WTC11 (cell line): ENCODE data around the gene KCNV2. TPM values are rescaled to one million over a fixed set of nuclear protein-coding genes. Genes with fewer than 3 reads are reported as not detected.

Experiments used
- ATAC-seq: fragments of 200-7000 bp; cut with Tn5 transposase; 2 replicates; pipeline ENCODE4 v1.10.0; 2021; ENCODE audit warnings: mild to moderate bottlenecking, moderate library complexity
- CTCF ChIA-PET: fragments of 300-600 bp; sonication (Branson Sonifier 250); formaldehyde crosslinking; loops from one replicate; lab custom pipeline; 2021; ENCODE audit warnings: antibody characterized with exemption; lab: Charles Lee
- POLR2A ChIA-PET: fragments of 350-600 bp; sonication (Branson Sonifier 250); formaldehyde crosslinking; loops from one replicate; lab custom pipeline; 2021; ENCODE audit warnings: antibody characterized with exemption; lab: Charles Lee
- DNase-seq: peaks from one replicate; pipeline ENCODE4 v3.0.0; 2021; ENCODE audit warnings: low spot score
- H3K27ac Mint-ChIP-seq: 2 replicates; pipeline ENCODE4 v1.8.0; 2021; ENCODE audit warnings: mixed read lengths
- H3K27me3 Mint-ChIP-seq: 2 replicates; pipeline ENCODE4 v1.8.0; 2021; ENCODE audit warnings: low read depth, mild to moderate bottlenecking, moderate library complexity, mixed read lengths
- H3K36me3 Mint-ChIP-seq: 2 replicates; pipeline ENCODE4 v1.8.0; 2021; ENCODE audit warnings: mixed read lengths
- H3K4me1 Mint-ChIP-seq: 2 replicates; pipeline ENCODE4 v1.8.0; 2022; ENCODE audit warnings: mixed read lengths
- H3K4me3 Mint-ChIP-seq: 2 replicates; pipeline ENCODE4 v1.8.0; 2021; ENCODE audit warnings: mild to moderate bottlenecking, moderate library complexity, mixed read lengths
- H3K9me3 Mint-ChIP-seq: 2 replicates; pipeline ENCODE4 v1.8.0; 2021; ENCODE audit warnings: mixed read lengths
- AFF4 ChIP-seq: sonication (generic); formaldehyde crosslinking; IDR thresholded peaks from 2 replicates; pipeline ENCODE4 v1.8.1; 2023; ENCODE audit warnings: mild to moderate bottlenecking, missing genetic modification reagents, borderline replicate concordance
- ARID4B ChIP-seq: sonication (generic); formaldehyde crosslinking; IDR thresholded peaks from 2 replicates; pipeline ENCODE4 v1.8.0; 2023; ENCODE audit warnings: missing genetic modification reagents, mild to moderate bottlenecking, borderline replicate concordance
- ATF1 ChIP-seq: sonication (generic); formaldehyde crosslinking; IDR thresholded peaks from 2 replicates; pipeline ENCODE4 v1.8.1; 2023; ENCODE audit warnings: mild to moderate bottlenecking, moderate library complexity, missing genetic modification reagents
- EMX1 ChIP-seq: fragments of 250-450 bp; sonication (Bioruptor Pico); IDR thresholded peaks from 2 replicates; pipeline ENCODE4 v1.8.0; 2021; ENCODE audit warnings: mild to moderate bottlenecking
- GTF2I ChIP-seq: fragments of 250-450 bp; sonication (Bioruptor Pico); conservative IDR thresholded peaks from 2 replicates; pipeline ENCODE4 v1.4.0; 2021; ENCODE audit warnings: mild to moderate bottlenecking
- IRF2 ChIP-seq: sonication (generic); formaldehyde crosslinking; IDR thresholded peaks from 2 replicates; pipeline ENCODE4 v1.8.0; 2022; ENCODE audit warnings: low read depth, missing genetic modification reagents, borderline replicate concordance
- KAT7 ChIP-seq: sonication (generic); formaldehyde crosslinking; IDR thresholded peaks from 2 replicates; pipeline ENCODE4 v1.8.1; 2023; ENCODE audit warnings: missing genetic modification reagents, mild to moderate bottlenecking, borderline replicate concordance
- NR1H2 ChIP-seq: sonication (generic); formaldehyde crosslinking; IDR thresholded peaks from 2 replicates; pipeline ENCODE4 v1.9.0; 2021; ENCODE audit warnings: mild to moderate bottlenecking, moderate library complexity, missing genetic modification reagents
- PREB ChIP-seq: sonication (generic); formaldehyde crosslinking; IDR thresholded peaks from 2 replicates; pipeline ENCODE4 v1.8.1; 2022; ENCODE audit warnings: mild to moderate bottlenecking, missing genetic modification reagents, moderate library complexity, borderline replicate concordance
- RELA ChIP-seq: sonication (generic); formaldehyde crosslinking; IDR thresholded peaks from 2 replicates; pipeline ENCODE4 v1.8.1; 2022; ENCODE audit warnings: missing genetic modification reagents, mild to moderate bottlenecking, borderline replicate concordance
- SP1 ChIP-seq: sonication (generic); formaldehyde crosslinking; conservative IDR thresholded peaks from 2 replicates; pipeline ENCODE4 v1.8.1; 2022; ENCODE audit warnings: missing genetic modification reagents
- TCF7 ChIP-seq: sonication (generic); formaldehyde crosslinking; IDR thresholded peaks from 2 replicates; pipeline ENCODE4 v1.8.0; 2022; ENCODE audit warnings: mild to moderate bottlenecking, low read depth, missing genetic modification reagents, moderate library complexity
- ZBTB21 ChIP-seq: sonication (generic); formaldehyde crosslinking; IDR thresholded peaks from 2 replicates; pipeline ENCODE4 v1.8.1; 2023; ENCODE audit warnings: mild to moderate bottlenecking, missing genetic modification reagents, borderline replicate concordance
- ZNF317 ChIP-seq: sonication (generic); formaldehyde crosslinking; IDR thresholded peaks from 2 replicates; pipeline ENCODE4 v1.8.1; 2023; ENCODE audit warnings: low read depth, mild to moderate bottlenecking, moderate library complexity, missing genetic modification reagents, borderline replicate concordance
- ZNF396 ChIP-seq: fragments of 250-450 bp; sonication (Bioruptor Pico); IDR thresholded peaks from 2 replicates; pipeline ENCODE4 v1.8.0; 2021; ENCODE audit warnings: mild to moderate bottlenecking, moderate library complexity, borderline replicate concordance
- total RNA-seq: library from RNA; stranded (reverse); gene quantifications from 3 replicates; pipeline ENCODE4 v1.2.3, GENCODE V29; 2021
- TF ChIP-seq, protein P1 (sequence below): fragments of 250-450 bp; sonication (Bioruptor Pico); IDR thresholded peaks from 2 replicates; pipeline ENCODE4 v1.9.0; 2021; ENCODE audit warnings: mild to moderate bottlenecking, borderline replicate concordance
- TF ChIP-seq, protein P2 (sequence below): fragments of 200-600 bp; IDR thresholded peaks from 2 replicates; pipeline ENCODE4 v1.8.0; 2022; ENCODE audit warnings: antibody characterized with exemption
- TF ChIP-seq, protein P3 (sequence below): sonication (generic); formaldehyde crosslinking; IDR thresholded peaks from 2 replicates; pipeline ENCODE4 v1.8.0; 2022; ENCODE audit warnings: missing genetic modification reagents

KCNV2 gene
- total RNA-seq, 1 experiment from 2014 or later = not detected

- H3K27ac Mint-ChIP-seq = peak overlapping the region; percentile 26; the same call in 1 of the 2 replicates
- POLR2A ChIA-PET = no interaction called here
- no peak for ATAC-seq
- peaks cover 66% of the 10 kb centered on the region for H3K36me3 Mint-ChIP-seq
- H3K27me3 Mint-ChIP-seq = no peaks in the 10 kb centered on the region
- no peak overlapping the region for H3K4me3 Mint-ChIP-seq
- no peak for DNase-seq
- H3K4me1 Mint-ChIP-seq = peaks cover 9% of the 10 kb centered on the region
- peaks cover 27% of the 10 kb centered on the region for H3K9me3 Mint-ChIP-seq
- CTCF ChIA-PET = no interaction called here
- no peak for TF ChIP-seq RELA (CRISPR knock-in tag)
- TF ChIP-seq TCF7 (CRISPR knock-in tag) = no peak
- TF ChIP-seq KAT7 (CRISPR knock-in tag) = no peak
- TF ChIP-seq, protein P1, sequence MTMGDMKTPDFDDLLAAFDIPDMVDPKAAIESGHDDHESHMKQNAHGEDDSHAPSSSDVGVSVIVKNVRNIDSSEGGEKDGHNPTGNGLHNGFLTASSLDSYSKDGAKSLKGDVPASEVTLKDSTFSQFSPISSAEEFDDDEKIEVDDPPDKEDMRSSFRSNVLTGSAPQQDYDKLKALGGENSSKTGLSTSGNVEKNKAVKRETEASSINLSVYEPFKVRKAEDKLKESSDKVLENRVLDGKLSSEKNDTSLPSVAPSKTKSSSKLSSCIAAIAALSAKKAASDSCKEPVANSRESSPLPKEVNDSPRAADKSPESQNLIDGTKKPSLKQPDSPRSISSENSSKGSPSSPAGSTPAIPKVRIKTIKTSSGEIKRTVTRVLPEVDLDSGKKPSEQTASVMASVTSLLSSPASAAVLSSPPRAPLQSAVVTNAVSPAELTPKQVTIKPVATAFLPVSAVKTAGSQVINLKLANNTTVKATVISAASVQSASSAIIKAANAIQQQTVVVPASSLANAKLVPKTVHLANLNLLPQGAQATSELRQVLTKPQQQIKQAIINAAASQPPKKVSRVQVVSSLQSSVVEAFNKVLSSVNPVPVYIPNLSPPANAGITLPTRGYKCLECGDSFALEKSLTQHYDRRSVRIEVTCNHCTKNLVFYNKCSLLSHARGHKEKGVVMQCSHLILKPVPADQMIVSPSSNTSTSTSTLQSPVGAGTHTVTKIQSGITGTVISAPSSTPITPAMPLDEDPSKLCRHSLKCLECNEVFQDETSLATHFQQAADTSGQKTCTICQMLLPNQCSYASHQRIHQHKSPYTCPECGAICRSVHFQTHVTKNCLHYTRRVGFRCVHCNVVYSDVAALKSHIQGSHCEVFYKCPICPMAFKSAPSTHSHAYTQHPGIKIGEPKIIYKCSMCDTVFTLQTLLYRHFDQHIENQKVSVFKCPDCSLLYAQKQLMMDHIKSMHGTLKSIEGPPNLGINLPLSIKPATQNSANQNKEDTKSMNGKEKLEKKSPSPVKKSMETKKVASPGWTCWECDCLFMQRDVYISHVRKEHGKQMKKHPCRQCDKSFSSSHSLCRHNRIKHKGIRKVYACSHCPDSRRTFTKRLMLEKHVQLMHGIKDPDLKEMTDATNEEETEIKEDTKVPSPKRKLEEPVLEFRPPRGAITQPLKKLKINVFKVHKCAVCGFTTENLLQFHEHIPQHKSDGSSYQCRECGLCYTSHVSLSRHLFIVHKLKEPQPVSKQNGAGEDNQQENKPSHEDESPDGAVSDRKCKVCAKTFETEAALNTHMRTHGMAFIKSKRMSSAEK (CRISPR knock-in tag) = no peak
- TF ChIP-seq, protein P2, sequence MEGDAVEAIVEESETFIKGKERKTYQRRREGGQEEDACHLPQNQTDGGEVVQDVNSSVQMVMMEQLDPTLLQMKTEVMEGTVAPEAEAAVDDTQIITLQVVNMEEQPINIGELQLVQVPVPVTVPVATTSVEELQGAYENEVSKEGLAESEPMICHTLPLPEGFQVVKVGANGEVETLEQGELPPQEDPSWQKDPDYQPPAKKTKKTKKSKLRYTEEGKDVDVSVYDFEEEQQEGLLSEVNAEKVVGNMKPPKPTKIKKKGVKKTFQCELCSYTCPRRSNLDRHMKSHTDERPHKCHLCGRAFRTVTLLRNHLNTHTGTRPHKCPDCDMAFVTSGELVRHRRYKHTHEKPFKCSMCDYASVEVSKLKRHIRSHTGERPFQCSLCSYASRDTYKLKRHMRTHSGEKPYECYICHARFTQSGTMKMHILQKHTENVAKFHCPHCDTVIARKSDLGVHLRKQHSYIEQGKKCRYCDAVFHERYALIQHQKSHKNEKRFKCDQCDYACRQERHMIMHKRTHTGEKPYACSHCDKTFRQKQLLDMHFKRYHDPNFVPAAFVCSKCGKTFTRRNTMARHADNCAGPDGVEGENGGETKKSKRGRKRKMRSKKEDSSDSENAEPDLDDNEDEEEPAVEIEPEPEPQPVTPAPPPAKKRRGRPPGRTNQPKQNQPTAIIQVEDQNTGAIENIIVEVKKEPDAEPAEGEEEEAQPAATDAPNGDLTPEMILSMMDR = no peak
- no peak for TF ChIP-seq SP1 (CRISPR knock-in tag)
- no peak for TF ChIP-seq ZBTB21 (CRISPR knock-in tag)
- TF ChIP-seq, protein P3, sequence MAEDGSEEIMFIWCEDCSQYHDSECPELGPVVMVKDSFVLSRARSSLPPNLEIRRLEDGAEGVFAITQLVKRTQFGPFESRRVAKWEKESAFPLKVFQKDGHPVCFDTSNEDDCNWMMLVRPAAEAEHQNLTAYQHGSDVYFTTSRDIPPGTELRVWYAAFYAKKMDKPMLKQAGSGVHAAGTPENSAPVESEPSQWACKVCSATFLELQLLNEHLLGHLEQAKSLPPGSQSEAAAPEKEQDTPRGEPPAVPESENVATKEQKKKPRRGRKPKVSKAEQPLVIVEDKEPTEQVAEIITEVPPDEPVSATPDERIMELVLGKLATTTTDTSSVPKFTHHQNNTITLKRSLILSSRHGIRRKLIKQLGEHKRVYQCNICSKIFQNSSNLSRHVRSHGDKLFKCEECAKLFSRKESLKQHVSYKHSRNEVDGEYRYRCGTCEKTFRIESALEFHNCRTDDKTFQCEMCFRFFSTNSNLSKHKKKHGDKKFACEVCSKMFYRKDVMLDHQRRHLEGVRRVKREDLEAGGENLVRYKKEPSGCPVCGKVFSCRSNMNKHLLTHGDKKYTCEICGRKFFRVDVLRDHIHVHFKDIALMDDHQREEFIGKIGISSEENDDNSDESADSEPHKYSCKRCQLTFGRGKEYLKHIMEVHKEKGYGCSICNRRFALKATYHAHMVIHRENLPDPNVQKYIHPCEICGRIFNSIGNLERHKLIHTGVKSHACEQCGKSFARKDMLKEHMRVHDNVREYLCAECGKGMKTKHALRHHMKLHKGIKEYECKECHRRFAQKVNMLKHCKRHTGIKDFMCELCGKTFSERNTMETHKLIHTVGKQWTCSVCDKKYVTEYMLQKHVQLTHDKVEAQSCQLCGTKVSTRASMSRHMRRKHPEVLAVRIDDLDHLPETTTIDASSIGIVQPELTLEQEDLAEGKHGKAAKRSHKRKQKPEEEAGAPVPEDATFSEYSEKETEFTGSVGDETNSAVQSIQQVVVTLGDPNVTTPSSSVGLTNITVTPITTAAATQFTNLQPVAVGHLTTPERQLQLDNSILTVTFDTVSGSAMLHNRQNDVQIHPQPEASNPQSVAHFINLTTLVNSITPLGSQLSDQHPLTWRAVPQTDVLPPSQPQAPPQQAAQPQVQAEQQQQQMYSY (CRISPR knock-in tag) = no peak
- no peak for TF ChIP-seq PREB
- no peak for TF ChIP-seq IRF2
- TF ChIP-seq NR1H2 = no peak
- TF ChIP-seq ZNF396 (CRISPR knock-in tag) = no peak
- TF ChIP-seq ARID4B (CRISPR knock-in tag) = no peak
- TF ChIP-seq EMX1 (CRISPR knock-in tag) = no peak
- no peak for TF ChIP-seq ATF1 (CRISPR knock-in tag)
- no peak for TF ChIP-seq GTF2I (CRISPR knock-in tag)
- TF ChIP-seq ZNF317 (CRISPR knock-in tag) = no peak
- TF ChIP-seq AFF4 (CRISPR knock-in tag) = no peak
Observed at GRCh38 chr9:2771087-2771486, 53.8 kb downstream of the KCNV2 start.
